Left renal cortex interstitium (tissue), 4 donors: Measurements from ENCODE around the gene EIPR1. TPM values are rescaled to one million over a fixed set of nuclear protein-coding genes. Genes with fewer than 3 reads are reported as not detected.

Experiments used
- DNase-seq, 4 donors: peaks; one replicate each; pipeline ENCODE4 v3.0.0-alpha.2; 2013; ENCODE audit warnings: low read depth in 4 of 4, low spot score in 2 of 4, missing footprints in 1 of 4
- polyA plus RNA-seq, 4 donors: library from polyadenylated mRNA; unstranded; fragments of 120-200 nt; gene quantifications; one replicate each; pipeline ENCODE4 v1.2.1, GENCODE V29; 2013; ENCODE audit not compliant: insufficient read length in 4 of 4

Gene EIPR1
- polyA plus RNA-seq, 4 donors = 22.8 to 27.6 (median 26.3) TPM

- no peak for DNase-seq
Measured at GRCh38 chr2:3223080-3223923, 154.3 kb downstream of the EIPR1 start.

GRCh38 chr2:3222636-3223035 is 155.0 kb downstream of the EIPR1 start:
- DNase-seq = no peak

DNA sequence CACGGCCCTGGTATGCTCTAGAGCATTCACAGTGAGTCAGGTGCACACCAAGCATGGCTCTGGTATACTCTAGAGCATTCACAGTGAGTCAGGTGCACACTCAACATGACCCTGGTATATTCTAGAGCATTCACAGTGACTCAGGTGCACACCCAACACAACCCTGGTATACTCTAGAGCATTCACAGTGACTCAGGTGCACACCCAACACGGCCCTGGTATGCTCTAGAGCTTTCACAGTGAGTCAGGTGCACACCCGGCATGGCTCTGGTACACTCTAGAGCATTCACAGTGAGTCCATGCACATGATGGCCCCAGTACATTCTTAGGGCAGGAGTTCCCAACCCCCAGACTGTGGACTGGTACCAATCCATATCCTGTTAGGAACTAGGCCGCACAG is 158.1 kb downstream of the EIPR1 start:
- DNase-seq = no peak

DNA sequence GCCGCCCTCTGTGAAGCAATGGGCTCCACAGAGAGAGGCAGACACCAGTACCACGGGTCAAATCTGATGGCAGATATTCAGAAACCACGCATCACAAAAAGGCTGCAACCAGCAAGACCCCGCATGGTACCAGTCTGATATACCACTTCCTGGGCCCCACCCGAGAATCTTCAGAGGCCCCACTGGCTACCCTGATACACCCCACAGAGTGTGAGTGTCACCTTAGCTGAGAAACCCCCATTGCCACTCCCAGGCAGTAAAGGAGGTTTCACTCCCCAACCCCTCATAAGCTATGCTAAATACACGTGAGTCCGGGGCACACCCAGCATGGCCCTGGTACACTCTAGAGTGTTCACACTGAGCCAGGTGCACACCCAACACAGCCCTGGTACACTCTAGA is 160.0 kb downstream of the EIPR1 start:
- DNase-seq = no peak

GRCh38 chr2:3216841-3217495 is 160.7 kb downstream of the EIPR1 start:
- DNase-seq = no peak

- no peak for DNase-seq
Measured at GRCh38 chr2:3214806-3215404, 162.7 kb downstream of the EIPR1 start.

- no peak for DNase-seq
Measured at GRCh38 chr2:3214065-3214464, 163.6 kb downstream of the EIPR1 start.

DNA sequence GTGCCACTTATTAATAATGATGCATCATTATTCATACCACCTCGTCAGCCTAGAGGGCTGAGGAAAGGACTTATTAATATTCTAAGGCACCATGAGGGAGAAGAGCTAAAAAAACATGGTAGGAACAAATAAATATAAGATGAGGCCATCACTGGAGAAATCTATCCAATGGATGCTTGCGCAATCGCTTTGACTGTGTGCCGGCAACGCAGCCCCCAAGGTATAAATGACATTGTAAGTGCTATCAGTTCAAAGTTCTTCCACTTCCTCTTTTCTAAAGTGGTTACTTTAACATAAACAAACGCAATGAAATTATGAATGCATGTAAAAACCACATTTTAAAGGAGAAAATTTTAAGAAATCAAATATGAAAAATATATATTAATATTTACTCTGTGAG is 164.6 kb downstream of the EIPR1 start:
- DNase-seq = no peak

DNA sequence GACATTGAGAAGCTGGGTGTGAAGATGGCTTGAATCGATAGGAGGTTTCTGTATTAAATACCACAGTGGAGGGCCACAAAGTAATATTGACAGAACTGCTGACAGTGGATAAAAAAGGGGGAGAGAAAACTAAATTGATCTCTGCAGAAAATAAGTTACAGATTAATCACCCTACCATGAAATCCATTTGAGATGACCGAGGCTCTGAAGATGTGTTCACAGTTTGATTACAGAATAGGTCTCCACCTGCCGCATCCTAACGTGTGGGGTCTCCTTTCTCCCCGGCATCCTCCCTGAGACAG is 165.6 kb downstream of the EIPR1 start:
- DNase-seq = no peak

GRCh38 chr2:3211256-3212060 is 166.2 kb downstream of the EIPR1 start:
- no peak for DNase-seq

DNA sequence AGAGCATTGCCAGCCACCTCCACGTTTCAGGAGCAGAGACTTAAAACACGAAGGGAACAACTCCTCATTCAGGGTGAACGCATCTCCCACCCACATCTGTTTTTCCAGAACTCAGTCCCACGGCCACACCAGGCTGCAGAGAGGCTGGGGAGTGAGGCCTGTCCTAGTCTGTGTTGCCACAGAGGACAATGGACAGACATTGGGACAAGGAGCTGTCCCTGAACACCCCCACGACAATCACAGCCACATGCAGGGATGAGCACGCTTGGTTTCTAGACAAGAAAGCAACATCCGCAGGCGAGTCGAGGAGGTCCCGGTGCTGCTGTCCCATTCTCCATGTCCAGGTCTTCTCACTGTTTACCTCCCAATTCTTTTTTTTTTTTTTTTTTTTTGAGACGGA is 167.4 kb downstream of the EIPR1 start:
- no peak for DNase-seq

DNA sequence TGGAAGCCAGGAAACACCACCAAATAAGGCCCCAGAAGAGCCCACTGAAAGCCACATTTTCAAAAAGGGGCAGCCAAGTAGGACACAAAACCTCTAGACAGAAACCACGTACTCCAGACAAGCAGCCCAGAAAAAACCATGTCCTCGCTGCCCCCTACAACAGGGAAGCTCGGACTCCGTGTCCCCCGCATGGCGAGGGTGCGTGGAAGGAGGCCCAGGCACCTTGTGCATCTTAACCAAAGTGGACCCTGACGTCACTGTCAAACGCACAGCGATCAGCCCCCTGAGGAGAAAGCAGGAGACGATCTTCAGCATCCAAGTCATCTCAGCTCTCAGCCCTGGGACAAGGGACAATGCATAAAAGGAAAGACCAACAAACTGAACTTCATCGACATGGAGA is 168.4 kb downstream of the EIPR1 start:
- DNase-seq = no peak

- no peak for DNase-seq
Measured at GRCh38 chr2:3208591-3208990, 169.0 kb downstream of the EIPR1 start.

GRCh38 chr2:3208179-3208578 is 169.4 kb downstream of the EIPR1 start:
- DNase-seq = no peak

DNA sequence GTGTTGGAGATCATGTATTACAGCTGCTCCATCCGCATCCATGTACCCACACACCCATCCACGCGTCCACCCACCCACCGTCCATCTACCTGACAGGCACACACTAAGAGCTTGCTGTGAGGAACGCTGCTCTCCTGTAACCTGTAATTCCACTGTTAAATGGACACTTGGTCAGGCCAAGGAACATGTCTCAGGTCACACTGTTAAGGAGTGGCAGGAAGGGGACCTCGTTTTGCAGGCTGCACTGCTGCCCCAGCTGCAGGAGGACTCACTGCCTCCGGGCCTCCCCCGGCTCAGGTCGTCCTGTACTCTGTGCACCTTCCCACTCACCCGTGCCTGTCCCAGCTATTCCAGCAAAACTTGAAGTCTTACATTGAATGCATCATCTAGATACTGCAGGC is 170.5 kb downstream of the EIPR1 start:
- DNase-seq = no peak

- DNase-seq = no peak
Measured at GRCh38 chr2:3205845-3206244, 171.8 kb downstream of the EIPR1 start.

DNA sequence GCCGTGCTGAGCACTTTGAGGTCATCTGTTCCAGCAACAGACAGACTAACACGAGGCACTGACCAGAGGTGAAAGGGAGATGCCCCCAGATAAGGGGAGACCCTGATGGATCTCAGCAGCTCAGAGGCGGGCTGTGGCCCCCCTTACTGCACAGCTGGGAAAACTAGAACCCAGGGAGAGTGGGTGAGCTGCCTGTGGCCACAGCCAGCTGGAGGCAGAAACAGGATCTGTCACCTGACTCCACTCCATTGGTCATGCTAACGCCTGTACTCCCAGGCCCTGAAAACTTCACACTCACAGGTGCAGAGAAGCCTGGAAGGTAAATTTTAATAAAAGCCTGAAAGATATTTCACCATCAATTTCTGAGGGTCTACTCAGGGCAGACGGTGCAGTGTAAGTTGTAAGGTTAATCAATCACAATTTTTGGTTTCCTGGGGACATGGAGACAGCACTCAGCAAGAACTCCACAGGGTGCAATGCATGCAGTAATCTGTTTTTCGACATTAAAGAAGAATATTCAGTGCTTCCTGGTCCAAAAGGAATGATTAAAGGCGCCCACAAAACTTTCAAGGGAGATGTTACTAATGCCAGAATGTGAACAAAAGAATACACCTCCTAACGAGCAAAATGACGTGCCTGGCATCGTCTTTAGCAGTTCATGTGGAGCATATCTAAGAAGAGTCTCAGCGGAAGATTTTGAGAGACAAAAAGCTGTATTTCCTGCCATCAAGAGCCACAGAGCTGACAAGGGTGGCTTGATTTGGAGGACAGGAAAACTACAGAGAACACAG is 173.4 kb downstream of the EIPR1 start:
- DNase-seq = no peak

DNA sequence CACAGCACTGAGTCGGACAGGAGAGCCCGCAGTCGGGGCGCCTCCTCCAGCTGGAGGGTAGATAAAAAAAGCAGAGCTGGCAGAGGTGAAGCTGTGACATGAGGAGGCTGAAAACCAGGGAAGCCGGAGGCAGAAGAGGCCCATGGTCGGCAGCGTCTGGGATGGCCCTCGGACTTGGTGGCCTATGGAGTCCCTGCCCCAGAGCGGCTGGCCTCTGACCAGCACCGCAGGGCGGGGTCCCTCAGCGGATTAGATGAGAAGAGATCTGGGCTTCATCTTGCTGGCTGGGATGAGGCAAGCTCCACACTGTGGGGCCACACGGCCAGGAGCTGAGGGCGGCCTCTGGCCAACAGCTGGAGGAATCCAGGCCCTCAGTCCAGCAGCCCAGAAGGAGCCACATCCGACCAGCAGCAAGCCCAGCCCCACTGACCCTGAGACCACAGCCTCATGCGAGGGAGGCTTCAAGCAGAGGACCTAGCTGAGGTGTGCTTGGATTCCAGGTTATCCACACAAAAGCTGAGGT is 174.1 kb downstream of the EIPR1 start:
- no peak for DNase-seq

- DNase-seq = no peak
Measured at GRCh38 chr2:3202926-3203325, 174.7 kb downstream of the EIPR1 start.

- no peak for DNase-seq
Measured at GRCh38 chr2:3201281-3201680, 176.3 kb downstream of the EIPR1 start.
